LHCN-M2 (cell line): ENCODE data around the gene ITFG2. TPM values are rescaled to one million over a fixed set of nuclear protein-coding genes. Genes with fewer than 3 reads are reported as not detected.
"Not testable (repeated sequence)": the region's sequence is repeated elsewhere in the genome, so short reads cannot be mapped to it uniquely, and the experiment has no call there.

ENCODE experiments used
- DNase-seq: peaks from one replicate; pipeline ENCODE4 v3.0.0-alpha.2; 2012; ENCODE audit warnings: low read depth
- polyA plus RNA-seq: library from polyadenylated mRNA; unstranded; fragments of >200 nt; gene quantifications from one replicate; pipeline ENCODE4 v1.2.1, GENCODE V29; 2012; ENCODE audit warnings: missing spikeins
- total RNA-seq: library from RNA; depleted of rRNA; stranded (reverse); fragments of >200 nt; gene quantifications from 2 replicates; pipeline ENCODE4 v1.2.3, GENCODE V29; 2014; rRNA removed

The ITFG2 gene
- 13.9 and 14.6 TPM in 2 replicates for total RNA-seq
- polyA plus RNA-seq: 27.6 TPM

GRCh38 chr12:2812290-2813213 lies at the start of gene ITFG2:
Gene ITFG2 (plus strand): TSS chr12:2812668. CDS start chr12:2812761, 93 bp downstream.
- peak; percentile 98 for DNase-seq

- DNase-seq: no peak
These were observed 48.1 kb upstream of the ITFG2 start for GRCh38 chr12:2764398-2764797.

GRCh38 chr12:2765052-2765451 lies 47.4 kb upstream of the ITFG2 start:
- no peak for DNase-seq

GRCh38 chr12:2765608-2766007 lies 46.9 kb upstream of the ITFG2 start:
- no peak for DNase-seq

GRCh38 chr12:2768224-2768961 lies 44.1 kb upstream of the ITFG2 start:
- no peak for DNase-seq

- DNase-seq: no peak
These were observed 42.5 kb upstream of the ITFG2 start for GRCh38 chr12:2769866-2770533.

GRCh38 chr12:2770544-2770943 lies 41.9 kb upstream of the ITFG2 start:
- not testable (repeated sequence) for DNase-seq

- DNase-seq: no peak
These were observed 40.1 kb upstream of the ITFG2 start for GRCh38 chr12:2772370-2772769.

GRCh38 chr12:2773199-2773875 lies 39.1 kb upstream of the ITFG2 start:
- DNase-seq: no peak

GRCh38 chr12:2775431-2775830 lies 37.0 kb upstream of the ITFG2 start:
- no peak for DNase-seq

GRCh38 chr12:2776129-2776806 lies 36.2 kb upstream of the ITFG2 start:
- DNase-seq: no peak

GRCh38 chr12:2779281-2779680 lies 33.2 kb upstream of the ITFG2 start:
- DNase-seq: no peak

- peak; percentile 38 for DNase-seq
These were observed 28.4 kb upstream of the ITFG2 start for GRCh38 chr12:2783936-2784600.

- DNase-seq: no peak
These were observed 27.5 kb upstream of the ITFG2 start for GRCh38 chr12:2785017-2785416.

- DNase-seq: no peak
These were observed 21.4 kb upstream of the ITFG2 start for GRCh38 chr12:2791089-2791488.

- DNase-seq: no peak
These were observed 19.6 kb upstream of the ITFG2 start for GRCh38 chr12:2792671-2793500.

- no peak for DNase-seq
These were observed 18.9 kb upstream of the ITFG2 start for GRCh38 chr12:2793561-2793960.

GRCh38 chr12:2794191-2794735 lies 18.2 kb upstream of the ITFG2 start:
- DNase-seq: no peak

GRCh38 chr12:2794736-2795289 lies 17.7 kb upstream of the ITFG2 start, which contains the start of gene FKBP4:
Gene FKBP4 (plus strand): TSS chr12:2794970. CDS start chr12:2795140, 170 bp downstream.
- peak; percentile 73 for DNase-seq
